CD4-positive, alpha-beta memory T cell (primary cell): ENCODE measurements around the gene EEIG2. TPM values are rescaled to one million over a fixed set of nuclear protein-coding genes. Genes with fewer than 3 reads are reported as not detected.

Experiments
- CTCF ChIA-PET: fragments of 350-600 bp; sonication (Branson Sonifier 250); formaldehyde crosslinking; loops from one replicate; lab custom pipeline; 2021; ENCODE audit warnings: inconsistent platforms; ENCODE audit not compliant: partially characterized antibody; lab: Charles Lee
- POLR2A ChIA-PET: fragments of 350-600 bp; sonication (Branson Sonifier 250); formaldehyde crosslinking; loops from one replicate; lab custom pipeline; 2021; ENCODE audit not compliant: partially characterized antibody; lab: Charles Lee
- DNase-seq, 5 donors: peaks; one replicate each; pipeline versions ENCODE4 v3.0.0 to v3.0.0-alpha.2; 2020 to 2022; ENCODE audit warnings: mixed read lengths in 1 of 5
- H3K27ac ChIP-seq: one replicate; pipeline ENCODE4 v1.7.0; 2013; ENCODE audit warnings: low read depth, low read length
- H3K27me3 ChIP-seq: 2 replicates; pipeline ENCODE4 v1.7.0; 2013; ENCODE audit warnings: mild to moderate bottlenecking, low read length, moderate library complexity; ENCODE audit not compliant: insufficient read depth
- H3K36me3 ChIP-seq: 2 replicates; pipeline ENCODE4 v1.7.0; 2013; ENCODE audit warnings: mild to moderate bottlenecking, low read length, moderate library complexity; ENCODE audit not compliant: insufficient read depth
- H3K4me1 ChIP-seq: 2 replicates; pipeline ENCODE4 v1.7.0; 2013; ENCODE audit warnings: mild to moderate bottlenecking, low read length, moderate library complexity; ENCODE audit not compliant: insufficient read depth
- H3K4me3 ChIP-seq, 2 donors: one replicate each; pipeline ENCODE4 v1.7.0; 2013; ENCODE audit warnings: low read length in 2 of 2, mild to moderate bottlenecking in 1 of 2
- H3K9me3 ChIP-seq, 2 donors: one replicate each; pipeline ENCODE4 v1.7.0; 2013; ENCODE audit warnings: low read length in 2 of 2, control low read depth in 1 of 2; ENCODE audit not compliant: control insufficient read depth in 1 of 2
- H3K27ac Mint-ChIP-seq, 7 donors: one replicate each; pipeline ENCODE4 v1.8.0; 2020 to 2021; ENCODE audit warnings: mixed read lengths in 7 of 7, mild to moderate bottlenecking in 6 of 7, inconsistent platforms in 3 of 7, moderate library complexity in 3 of 7
- H3K27me3 Mint-ChIP-seq, 2 donors: one replicate each; pipeline ENCODE4 v1.8.0; 2020 to 2021; ENCODE audit warnings: mixed read lengths in 2 of 2
- H3K36me3 Mint-ChIP-seq, 2 donors: one replicate each; pipeline ENCODE4 v1.8.0; 2020 to 2021; ENCODE audit warnings: mixed read lengths in 2 of 2, inconsistent platforms in 1 of 2, mild to moderate bottlenecking in 1 of 2
- H3K4me1 Mint-ChIP-seq, 4 donors: one replicate each; pipeline ENCODE4 v1.8.0; 2020 to 2021; ENCODE audit warnings: mixed read lengths in 4 of 4, mild to moderate bottlenecking in 1 of 4
- H3K4me3 Mint-ChIP-seq, 8 donors: one replicate each; pipeline ENCODE4 v1.8.0; 2020 to 2021; ENCODE audit warnings: mixed read lengths in 8 of 8, mild to moderate bottlenecking in 7 of 8, moderate library complexity in 6 of 8, inconsistent platforms in 3 of 8
- H3K9me3 Mint-ChIP-seq, 8 donors: one replicate each; pipeline ENCODE4 v1.8.0; 2020 to 2021; ENCODE audit warnings: mixed read lengths in 8 of 8, mild to moderate bottlenecking in 5 of 8, inconsistent platforms in 3 of 8, moderate library complexity in 1 of 8
- intact Hi-C: fragments of 100-400 bp; cut with micrococcal nuclease; formaldehyde crosslinking; loops from one replicate; pipeline ENCODE4 v1.15.1; 2023
- polyA plus RNA-seq, 2 donors: library from polyadenylated mRNA; unstranded; fragments of 300-500 nt; fragmentation: Illumina TruSeq; gene quantifications; one replicate each; pipeline ENCODE4 v1.2.3, GENCODE V29; 2021
- total RNA-seq, 2 experiments: library from RNA; stranded (reverse); gene quantifications; one replicate each; pipeline ENCODE4 v1.2.3, GENCODE V29; 2021

Gene EEIG2
- total and polyA plus RNA-seq, 4 experiments from 2014 or later, result 0.33 to 10.7 (median 5.3) TPM

- Histone ChIP-seq H3K4me3 (no peak overlapping the region), H3K27ac (no peak overlapping the region), H3K27me3 (no peaks in the 10 kb centered on the region), H3K4me1 (peaks cover 29% of the 10 kb centered on the region), H3K9me3 (no peaks in the 10 kb centered on the region), H3K36me3 (no peaks in the 10 kb centered on the region)
- H3K4me3 Mint-ChIP-seq, result no peak overlapping the region
- no peak overlapping the region for H3K27ac Mint-ChIP-seq
- no peaks in the 10 kb centered on the region for H3K27me3 Mint-ChIP-seq
- no peak for DNase-seq
- ChIA-PET POLR2A (no interaction called here), CTCF (interaction anchor here (9.2 kb wide), 1 partner anchor 45 kb away, joined by 225 read pairs; no protein-coding TSS in a partner anchor)
- H3K36me3 Mint-ChIP-seq, result peaks cover 0 to 4% of the 10 kb centered on the region in 2 donors
- no peaks in the 10 kb centered on the region for H3K9me3 Mint-ChIP-seq
- H3K4me1 Mint-ChIP-seq, result peaks cover 15 to 28% (median 17%) of the 10 kb centered on the region in 4 donors
- intact Hi-C loops, result no loop called here
Observed at GRCh38 chr1:108557296-108557695, 2.6 kb upstream of the EEIG2 start.

GRCh38 chr1:108560189-108560873 is 431 bp downstream of the EEIG2 start:
- ChIA-PET POLR2A (interaction anchor here (0.6 to 7.0 kb wide), 24 partner anchors 9 to 654 kb away, joined by 3 to 162 read pairs (median 5); partner anchors contain the start of genes GPSM2, HENMT1, PRPF38B and SLC25A24), CTCF (interaction anchor here (0.7 to 9.2 kb wide), 36 partner anchors 9 to 435 kb away, joined by 3 to 225 read pairs (median 4); partner anchors contain the start of genes HENMT1 and PRPF38B)
- H3K9me3 Mint-ChIP-seq, result no peaks in the 10 kb centered on the region
- peaks cover 0 to 4% of the 10 kb centered on the region in 2 donors for H3K36me3 Mint-ChIP-seq
- H3K4me3 Mint-ChIP-seq, result peak overlapping the region; percentile 91 to 98 (median 96)
- H3K4me3 ChIP-seq, result peak overlapping the region; percentile 15 to 59
- no peaks in the 10 kb centered on the region for H3K27me3 Mint-ChIP-seq
- no peaks in the 10 kb centered on the region for H3K9me3 ChIP-seq
- H3K36me3 ChIP-seq, result no peaks in the 10 kb centered on the region
- peak overlapping the region; percentile 65 for H3K27ac ChIP-seq
- H3K4me1 ChIP-seq, result peaks cover 50% of the 10 kb centered on the region
- H3K27ac Mint-ChIP-seq, result peak overlapping the region; percentile 90 to 97 (median 95)
- DNase-seq, result peak in 4 of 5 donors; percentile 16 to 38 (median 27)
- H3K4me1 Mint-ChIP-seq, result peaks cover 25 to 45% (median 29%) of the 10 kb centered on the region in 4 donors
- H3K27me3 ChIP-seq, result no peaks in the 10 kb centered on the region
- intact Hi-C loops, result loop anchor here (1.0 to 10.0 kb wide), 6 partner anchors 132 to 778 kb away; partner anchors contain the start of genes ELAPOR1 and PRPF38B

GRCh38 chr1:108560874-108561459 is 1.1 kb downstream of the EEIG2 start:
- Histone ChIP-seq H3K4me1 (peaks cover 50% of the 10 kb centered on the region), H3K27ac (peak overlapping the region; percentile 65), H3K4me3 (peak overlapping the region; percentile 15 to 59), H3K27me3 (no peaks in the 10 kb centered on the region), H3K36me3 (no peaks in the 10 kb centered on the region), H3K9me3 (no peaks in the 10 kb centered on the region)
- Mint-ChIP-seq H3K27me3 (no peaks in the 10 kb centered on the region), H3K36me3 (peaks cover 0 to 4% of the 10 kb centered on the region in 2 donors), H3K27ac (peak overlapping the region; percentile 90 to 97 (median 95)), H3K4me1 (peaks cover 27 to 45% (median 29%) of the 10 kb centered on the region in 4 donors), H3K9me3 (no peaks in the 10 kb centered on the region), H3K4me3 (peak overlapping the region; percentile 91 to 98 (median 96))
- intact Hi-C loops, result loop anchor here (1.0 to 10.0 kb wide), 8 partner anchors 49 to 778 kb away; partner anchors contain the start of genes ELAPOR1 and PRPF38B
- DNase-seq, result peak; percentile 31 to 71 (median 39)
- ChIA-PET POLR2A (interaction anchor here (0.9 to 7.0 kb wide), 20 partner anchors 9 to 362 kb away, joined by 3 to 162 read pairs (median 5); partner anchors contain the start of genes HENMT1, PRPF38B, SLC25A24 and STXBP3), CTCF (interaction anchor here (0.6 to 9.2 kb wide), 38 partner anchors 9 to 436 kb away, joined by 3 to 225 read pairs (median 4); partner anchors contain the start of genes HENMT1 and PRPF38B)

GRCh38 chr1:108561689-108562326 is 1.9 kb downstream of the EEIG2 start:
- peak; percentile 80 to 85 (median 81) for DNase-seq
- Mint-ChIP-seq H3K27ac (peak overlapping the region; percentile 49 to 97 (median 71)), H3K36me3 (peaks cover 0 to 4% of the 10 kb centered on the region in 2 donors), H3K4me3 (peak overlapping the region; percentile 55 to 98 (median 94)), H3K9me3 (no peaks in the 10 kb centered on the region), H3K4me1 (peaks cover 29 to 45% (median 30%) of the 10 kb centered on the region in 4 donors), H3K27me3 (no peaks in the 10 kb centered on the region)
- no peak overlapping the region for H3K27ac ChIP-seq
- H3K27me3 ChIP-seq, result no peaks in the 10 kb centered on the region
- no peaks in the 10 kb centered on the region for H3K36me3 ChIP-seq
- ChIA-PET POLR2A (interaction anchor here (0.9 to 7.0 kb wide), 9 partner anchors 10 to 131 kb away, joined by 3 to 162 read pairs (median 7); partner anchors contain the start of genes HENMT1 and PRPF38B), CTCF (interaction anchor here (0.6 to 9.2 kb wide), 32 partner anchors 8 to 437 kb away, joined by 3 to 225 read pairs (median 4); partner anchors contain the start of genes HENMT1 and PRPF38B)
- H3K9me3 ChIP-seq, result no peaks in the 10 kb centered on the region
- peaks cover 50% of the 10 kb centered on the region for H3K4me1 ChIP-seq
- intact Hi-C loops, result loop anchor here (1.0 to 10.0 kb wide), 7 partner anchors 50 to 779 kb away; partner anchors contain the start of gene ELAPOR1
- H3K4me3 ChIP-seq, result peak overlapping the region in 1 of 2 donors; percentile 7

- Mint-ChIP-seq H3K27ac (peak overlapping the region in 1 of 7 donors; percentile 48), H3K4me1 (peaks cover 29 to 45% (median 31%) of the 10 kb centered on the region in 4 donors), H3K4me3 (no peak overlapping the region), H3K36me3 (peaks cover 0 to 4% of the 10 kb centered on the region in 2 donors), H3K27me3 (no peaks in the 10 kb centered on the region), H3K9me3 (no peaks in the 10 kb centered on the region)
- no peaks in the 10 kb centered on the region for H3K36me3 ChIP-seq
- intact Hi-C loops, result loop anchor here (5.0 to 10.0 kb wide), 2 partner anchors 367 to 551 kb away; partner anchors contain the start of gene ELAPOR1
- ChIA-PET POLR2A (interaction anchor here (7.0 kb wide), 1 partner anchor 82 kb away, joined by 162 read pairs; no protein-coding TSS in a partner anchor), CTCF (interaction anchor here (1.3 to 9.2 kb wide), 3 partner anchors 52 to 129 kb away, joined by 3 to 225 read pairs (median 153); partner anchors contain the start of gene PRPF38B)
- no peak overlapping the region for H3K4me3 ChIP-seq
- H3K27ac ChIP-seq, result no peak overlapping the region
- H3K9me3 ChIP-seq, result no peaks in the 10 kb centered on the region
- DNase-seq, result no peak
- peaks cover 48% of the 10 kb centered on the region for H3K4me1 ChIP-seq
- no peaks in the 10 kb centered on the region for H3K27me3 ChIP-seq
Observed at GRCh38 chr1:108563808-108564207, 3.9 kb downstream of the EEIG2 start.

GRCh38 chr1:108565081-108565480 is 5.2 kb downstream of the EEIG2 start:
- Mint-ChIP-seq H3K27ac (no peak overlapping the region), H3K9me3 (no peaks in the 10 kb centered on the region), H3K4me1 (peaks cover 26 to 36% (median 30%) of the 10 kb centered on the region in 4 donors), H3K36me3 (peaks cover 0 to 4% of the 10 kb centered on the region in 2 donors), H3K27me3 (no peaks in the 10 kb centered on the region), H3K4me3 (no peak overlapping the region)
- ChIA-PET POLR2A (interaction anchor here (7.0 kb wide), 1 partner anchor 80 kb away, joined by 162 read pairs; no protein-coding TSS in a partner anchor), CTCF (interaction anchor here (1.1 to 9.2 kb wide), 2 partner anchors 53 kb away, joined by 3 to 225 read pairs; no protein-coding TSS in a partner anchor)
- no peak overlapping the region for H3K27ac ChIP-seq
- intact Hi-C loops, result loop anchor here (10.0 kb wide), 1 partner anchor 550 kb away; the partner anchor contains the start of gene ELAPOR1
- no peaks in the 10 kb centered on the region for H3K36me3 ChIP-seq
- H3K27me3 ChIP-seq, result no peaks in the 10 kb centered on the region
- DNase-seq, result no peak
- H3K4me1 ChIP-seq, result peaks cover 48% of the 10 kb centered on the region
- H3K9me3 ChIP-seq, result no peaks in the 10 kb centered on the region
- H3K4me3 ChIP-seq, result no peak overlapping the region
